Measurements from ENCODE around the gene PPP1R14C.
"Not testable (repeated sequence)": the region's sequence is repeated elsewhere in the genome, so short reads cannot be mapped to it uniquely, and the experiment has no call there.

The PPP1R14C gene

GRCh38 chr6:150126641-150127291 is 16.1 kb upstream of the PPP1R14C start:
- no peak overlapping the region for H3K4me3 ChIP-seq (ENCODE audit: low read length)
- TF ChIP-seq ZNF274 (IDR thresholded peaks at IDR 0.05; ENCODE audit: low read depth, low read length), result no peak

DNA sequence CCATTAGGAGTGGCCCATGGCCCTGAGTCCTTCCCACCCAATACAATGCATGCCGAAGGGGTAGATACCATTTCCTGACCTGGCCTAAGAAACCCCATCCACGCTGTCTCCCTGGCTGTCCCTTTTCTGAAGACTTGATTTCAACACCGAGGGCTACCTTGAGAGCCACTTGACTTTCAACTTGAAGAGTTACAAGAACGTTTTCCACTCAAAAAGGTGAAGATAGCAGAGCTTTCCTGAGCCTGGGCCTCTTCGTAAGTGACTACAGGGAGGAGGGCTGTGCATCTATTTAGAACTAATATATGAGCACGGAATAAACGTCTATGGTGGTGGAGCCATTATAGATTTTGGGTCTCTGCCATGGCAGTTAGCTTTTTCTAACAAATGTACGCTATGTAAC is 14.4 kb upstream of the PPP1R14C start:
- H3K4me3 ChIP-seq (ENCODE audit: low read length), result no peak overlapping the region

DNA sequence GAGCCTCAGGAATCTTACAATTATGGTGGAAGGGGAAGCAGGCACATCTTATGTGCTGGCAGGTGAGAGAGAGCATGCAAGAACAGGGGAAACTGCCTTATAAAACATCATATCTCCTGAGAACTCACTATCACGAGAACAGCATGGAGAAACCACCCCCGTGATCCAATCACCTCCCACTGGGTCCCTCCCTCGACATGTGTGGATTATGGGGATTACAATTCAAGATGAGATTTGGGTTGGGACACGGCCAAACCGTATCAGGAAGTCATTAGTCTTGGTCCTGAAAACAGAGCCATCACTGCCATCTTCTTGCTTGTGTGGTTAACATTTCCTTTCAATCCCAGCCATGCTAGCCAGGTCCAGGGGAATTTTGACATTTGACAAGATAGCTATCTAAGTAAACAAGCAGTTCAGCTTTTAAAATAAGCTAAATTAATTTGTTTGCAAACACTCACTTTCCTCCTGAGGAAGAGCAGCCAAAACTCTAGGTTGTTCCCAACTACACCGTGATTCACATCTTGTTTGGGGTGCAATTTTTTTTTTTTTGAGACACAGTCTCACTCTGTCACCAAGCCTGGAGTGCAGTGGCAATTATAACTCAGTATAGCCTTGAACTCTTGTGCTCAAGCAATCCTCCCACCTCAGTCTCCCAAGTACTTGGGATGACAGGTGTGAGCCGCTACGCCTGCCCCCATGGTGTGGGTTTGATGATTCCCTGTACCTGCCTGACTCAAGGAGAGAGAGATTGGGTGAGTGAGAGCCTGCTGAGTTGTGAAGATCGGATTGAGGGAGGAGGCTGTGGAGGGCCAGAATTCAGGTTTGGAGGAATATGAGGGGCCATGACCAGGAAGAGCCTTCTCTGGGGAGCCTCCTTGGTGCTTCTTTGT is 13.0 kb upstream of the PPP1R14C start:
- H3K4me3 ChIP-seq (ENCODE audit: low read length), result no peak overlapping the region
- TF ChIP-seq ZNF274 (IDR thresholded peaks at IDR 0.05; ENCODE audit: low read depth, low read length), result no peak

More for the DNA sequence above, 14.4 kb upstream of the PPP1R14C start:
- no peak for TF ChIP-seq ZNF274 (IDR thresholded peaks at IDR 0.05; ENCODE audit: low read depth, low read length)

- no peak for TF ChIP-seq ZNF274 (IDR thresholded peaks at IDR 0.05; ENCODE audit: low read depth, low read length)
- H3K4me3 ChIP-seq (ENCODE audit: low read length), result no peak overlapping the region
These were observed 9.2 kb upstream of the PPP1R14C start for GRCh38 chr6:150133686-150134085.

DNA sequence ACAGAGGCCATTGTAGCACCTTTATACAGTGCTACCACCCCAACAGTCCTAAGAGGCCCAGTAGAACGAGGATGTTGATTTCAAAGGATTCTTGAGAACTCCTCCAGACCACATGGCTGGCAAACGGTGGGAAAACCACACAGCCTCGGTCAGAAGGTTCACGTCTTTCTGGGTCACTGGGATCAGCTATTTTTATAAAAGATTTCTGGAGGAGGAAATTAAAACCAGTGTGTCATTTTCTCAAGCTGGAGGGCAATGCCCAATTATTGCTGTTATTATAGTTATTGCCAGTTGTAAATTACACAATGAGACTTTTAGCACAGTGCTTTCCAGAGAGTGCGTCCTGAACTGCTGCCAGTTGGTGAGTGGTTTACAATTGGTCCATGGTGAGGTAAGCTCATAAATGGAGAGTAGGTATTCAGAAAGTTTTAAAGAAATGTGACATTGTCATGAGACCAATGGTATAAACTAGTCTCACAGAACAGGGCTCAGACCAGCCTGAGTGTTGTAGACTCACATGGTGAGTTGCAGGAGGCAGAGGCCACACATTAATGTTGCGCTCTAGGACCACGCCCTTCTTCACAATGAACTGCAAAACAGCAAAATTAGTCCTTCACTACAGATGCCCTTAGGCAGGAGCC is 8.4 kb upstream of the PPP1R14C start:
- no peak for TF ChIP-seq ZNF274 (IDR thresholded peaks at IDR 0.05; ENCODE audit: low read depth, low read length)

GRCh38 chr6:150137711-150138110 is 5.1 kb upstream of the PPP1R14C start:
- H3K4me3 ChIP-seq (ENCODE audit: low read length), result not testable (repeated sequence)

More for the DNA sequence above, 8.4 kb upstream of the PPP1R14C start:
- H3K4me3 ChIP-seq (ENCODE audit: low read length), result no peak overlapping the region

DNA sequence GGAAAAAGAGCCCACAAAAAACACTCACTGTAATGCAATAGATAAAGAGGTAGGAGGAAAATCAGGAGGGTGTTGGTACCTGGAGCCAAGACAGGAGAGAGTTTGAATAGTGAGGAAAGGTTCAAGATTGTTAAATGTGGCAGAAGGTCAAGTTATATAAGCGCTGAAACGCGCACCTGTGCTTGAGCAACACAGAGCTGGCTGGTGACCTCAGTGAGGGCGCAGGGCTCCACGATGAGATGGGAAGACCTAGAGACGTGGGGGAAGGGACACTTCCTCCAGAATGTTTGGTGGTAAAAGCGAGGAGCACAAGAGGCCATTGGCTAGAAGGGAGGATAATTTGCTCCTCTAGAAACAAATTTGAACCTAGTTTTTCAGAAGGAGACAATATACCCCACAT is 4.2 kb upstream of the PPP1R14C start:
- H3K4me3 ChIP-seq (ENCODE audit: low read length), result no peak overlapping the region
- no peak for TF ChIP-seq ZNF274 (IDR thresholded peaks at IDR 0.05; ENCODE audit: low read depth, low read length)

DNA sequence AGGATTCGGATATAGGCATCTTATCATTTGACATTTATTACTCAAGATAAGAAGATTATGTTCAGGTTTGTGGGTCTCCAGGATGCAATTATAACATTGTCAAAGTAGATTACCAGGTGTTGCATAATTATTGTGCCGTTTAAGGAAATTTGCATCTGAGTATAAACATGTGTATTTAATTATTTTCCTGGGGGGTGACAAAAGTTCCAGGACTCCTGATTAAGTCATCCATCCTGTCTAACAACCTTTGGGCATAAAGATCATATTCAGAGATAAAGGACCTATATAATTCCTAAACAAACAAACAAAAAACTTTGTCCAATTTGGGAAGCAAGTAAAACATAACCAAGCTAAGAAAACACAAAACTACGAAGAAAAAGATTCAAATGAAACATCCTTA is 3.3 kb upstream of the PPP1R14C start:
- TF ChIP-seq ZNF274 (IDR thresholded peaks at IDR 0.05; ENCODE audit: low read depth, low read length), result no peak

DNA sequence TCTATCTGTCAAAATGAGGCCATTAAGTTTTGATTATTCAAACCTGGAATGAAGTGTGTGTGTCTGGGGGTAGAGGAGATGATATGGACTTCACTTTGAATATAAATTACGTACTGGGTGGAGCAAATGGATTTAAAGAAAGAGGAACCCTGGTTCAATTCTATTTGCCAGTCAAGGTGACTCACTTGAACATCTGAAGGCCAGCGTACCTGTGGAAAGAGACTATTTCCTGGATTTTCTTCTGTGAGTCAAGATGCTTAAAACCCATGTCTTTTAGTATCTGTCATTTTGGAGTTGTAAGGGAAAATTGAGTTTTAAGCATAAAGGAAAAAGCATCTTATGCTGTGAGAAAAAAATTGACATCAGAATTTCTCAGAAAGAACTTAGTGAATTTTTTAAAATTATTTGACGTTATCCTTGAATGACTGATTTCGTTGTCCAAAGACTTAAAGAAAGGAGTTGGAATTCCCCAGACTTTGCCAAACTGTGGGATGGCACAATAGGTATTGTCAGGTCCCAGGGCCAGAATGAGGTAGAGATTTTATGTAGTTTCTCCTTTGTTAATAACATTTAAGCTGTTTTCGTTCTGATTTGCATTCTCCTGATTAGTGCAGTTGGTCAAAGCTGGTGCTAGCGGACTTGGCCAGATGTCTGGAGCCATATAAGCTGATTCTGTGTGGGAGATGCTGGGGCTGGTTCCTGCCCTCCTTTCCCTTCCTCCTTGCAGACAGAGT is 2.4 kb upstream of the PPP1R14C start:
- no peak for TF ChIP-seq ZNF274 (IDR thresholded peaks at IDR 0.05; ENCODE audit: low read depth, low read length)
- H3K4me3 ChIP-seq (ENCODE audit: low read length), result no peak overlapping the region

More for the DNA sequence above, 3.3 kb upstream of the PPP1R14C start:
- no peak overlapping the region for H3K4me3 ChIP-seq (ENCODE audit: low read length)

DNA sequence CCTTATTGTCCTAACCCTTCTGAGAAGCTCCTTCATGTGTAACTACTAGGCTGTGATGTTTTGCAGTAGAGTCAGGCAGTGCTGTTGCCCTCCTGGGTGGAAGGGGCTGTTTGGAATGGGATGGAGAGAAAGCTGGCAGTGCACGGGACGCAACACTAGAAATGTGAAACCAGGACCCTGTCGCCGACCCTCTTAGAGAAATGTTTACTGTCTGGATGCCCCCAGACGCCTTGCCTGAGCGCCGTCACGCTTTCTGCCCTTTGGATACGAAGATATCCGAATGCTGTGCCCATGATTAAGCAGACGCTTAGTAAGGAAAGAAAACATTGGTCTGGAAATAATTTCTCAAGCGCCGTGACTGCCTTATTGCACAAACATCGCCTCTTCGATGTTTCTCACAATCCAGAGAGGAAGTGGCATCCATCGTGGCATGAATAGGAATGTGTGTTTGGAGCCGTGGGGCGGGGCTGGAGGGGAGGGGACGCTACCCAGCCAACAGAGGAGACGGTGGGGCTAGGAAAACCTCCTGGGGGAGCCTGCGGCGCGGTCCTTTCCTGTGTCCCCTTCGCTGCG is 661 bp upstream of the PPP1R14C start:
- H3K4me3 ChIP-seq (ENCODE audit: low read length), result no peak overlapping the region
- no peak for TF ChIP-seq ZNF274 (IDR thresholded peaks at IDR 0.05; ENCODE audit: low read depth, low read length)

GRCh38 chr6:150143516-150144293 is 861 bp downstream of the PPP1R14C start:
- TF ChIP-seq ZNF274 (IDR thresholded peaks at IDR 0.05; ENCODE audit: low read depth, low read length), result no peak
- peak overlapping the region; percentile 37 for H3K4me3 ChIP-seq (ENCODE audit: low read length)

GRCh38 chr6:150144294-150144868 is 1.5 kb downstream of the PPP1R14C start:
- no peak overlapping the region; the same call in 1 of the 2 replicates for H3K4me3 ChIP-seq (ENCODE audit: low read length)
- TF ChIP-seq ZNF274 (IDR thresholded peaks at IDR 0.05; ENCODE audit: low read depth, low read length), result no peak

GRCh38 chr6:150145427-150145826 is 2.6 kb downstream of the PPP1R14C start:
- no peak for TF ChIP-seq ZNF274 (IDR thresholded peaks at IDR 0.05; ENCODE audit: low read depth, low read length)
- H3K4me3 ChIP-seq (ENCODE audit: low read length), result no peak overlapping the region

Data from GM08714 (cell line).